Raji (cell line): ENCODE measurements around the gene ISG20L2.

ENCODE experiments used
- POLR2A ChIP-seq: IDR thresholded peaks from 2 replicates; pipeline ENCODE4 v1.6.1; 2011; ENCODE audit warnings: low read depth, low read length, control low read depth; ENCODE audit not compliant: insufficient read depth

ISG20L2 gene

GRCh38 chr1:156728599-156729462 is at the start of gene ISG20L2:
Gene ISG20L2, minus strand, starts transcription at chr1:156728766. Its CDS starts 1,114 bp downstream, at chr1:156727652.
- TF ChIP-seq POLR2A, result peak; percentile 67

- TF ChIP-seq POLR2A, result no peak
Observed at GRCh38 chr1:156777573-156777972, 49.0 kb upstream of the ISG20L2 start.

- TF ChIP-seq POLR2A, result no peak
Observed at GRCh38 chr1:156776942-156777341, 48.4 kb upstream of the ISG20L2 start.

- TF ChIP-seq POLR2A, result no peak
Observed at GRCh38 chr1:156775799-156776198, 47.2 kb upstream of the ISG20L2 start.

GRCh38 chr1:156773607-156774006 is 45.0 kb upstream of the ISG20L2 start:
- no peak for TF ChIP-seq POLR2A

GRCh38 chr1:156772728-156773497 is 44.3 kb upstream of the ISG20L2 start:
- no peak for TF ChIP-seq POLR2A

- TF ChIP-seq POLR2A, result no peak
Observed at GRCh38 chr1:156772222-156772621, 43.7 kb upstream of the ISG20L2 start.

GRCh38 chr1:156768610-156769295 is 40.2 kb upstream of the ISG20L2 start:
- no peak for TF ChIP-seq POLR2A

- no peak for TF ChIP-seq POLR2A
Observed at GRCh38 chr1:156767879-156768604, 39.5 kb upstream of the ISG20L2 start.

- peak; percentile 50; the same call in 1 of the 2 replicates for TF ChIP-seq POLR2A
Observed at GRCh38 chr1:156767101-156767878, 38.7 kb upstream of the ISG20L2 start, which contains the start of gene PRCC. Gene PRCC, plus strand, starts transcription at chr1:156767535. Its CDS starts 237 bp downstream, at chr1:156767772.

GRCh38 chr1:156766298-156767100 is 37.9 kb upstream of the ISG20L2 start:
- peak; percentile 23; the same call in 1 of the 2 replicates for TF ChIP-seq POLR2A

- TF ChIP-seq POLR2A, result no peak
Observed at GRCh38 chr1:156765666-156766065, 37.1 kb upstream of the ISG20L2 start.

- no peak for TF ChIP-seq POLR2A
Observed at GRCh38 chr1:156760796-156761104, 32.2 kb upstream of the ISG20L2 start.
